Tibial artery (tissue), 4 donors: ENCODE measurements around the gene CAMK2B.

ENCODE experiments used
- DNase-seq, 2 donors: peaks; one replicate each; pipeline ENCODE4 v3.0.0-alpha.2; 2019
- H3K27ac ChIP-seq, 2 donors: fragments of 200-600 bp; sonication (generic) in 1 of 2; 1 replicate in 1 of 2; 2 replicates in 1 of 2; pipeline ENCODE4 v1.5.1; 2018 to 2019; ENCODE audit warnings: mild to moderate bottlenecking in 1 of 2
- H3K27me3 ChIP-seq, 2 donors: fragments of 200-600 bp; sonication (generic) in 1 of 2; one replicate each; pipeline versions ENCODE4 v1.5.1 to v1.6.0; 2016 to 2019
- H3K36me3 ChIP-seq, 3 donors: fragments of 200-600 bp; sonication (generic) in 2 of 3; one replicate each; pipeline ENCODE4 v1.5.1; 2016 to 2019; ENCODE audit warnings: mild to moderate bottlenecking in 2 of 3
- H3K4me1 ChIP-seq, 4 donors: fragments of 200-600 bp; sonication (generic) in 2 of 4; 1 replicate in 3 of 4; 2 replicates in 1 of 4; pipeline ENCODE4 v1.5.1; 2016 to 2019
- H3K4me3 ChIP-seq, 2 donors: fragments of 200-600 bp; sonication (generic) in 1 of 2; 1 replicate in 1 of 2; 2 replicates in 1 of 2; pipeline ENCODE4 v1.5.1; 2018 to 2019; ENCODE audit warnings: mild to moderate bottlenecking in 2 of 2
- H3K9me3 ChIP-seq, 3 donors: fragments of 200-600 bp; sonication (generic) in 1 of 3; one replicate each; pipeline ENCODE4 v1.5.1; 2016 to 2019
- intact Hi-C: fragments of 100-400 bp; cut with DNase I; formaldehyde crosslinking; loops from one replicate; pipeline ENCODE4 v1.15.0; 2023; ENCODE audit warnings: low total_unique reads
- TF ChIP-seq, protein P1 (sequence below), 2 experiments: fragments of 200-600 bp in 1 of 2; fragments of 450-650 bp in 1 of 2; IDR thresholded peaks; one replicate each; pipeline ENCODE4 v1.5.1; 2017 to 2019; ENCODE audit warnings: antibody characterized with exemption in 2 of 2, mild to moderate bottlenecking in 1 of 2, moderate library complexity in 1 of 2

Gene CAMK2B

GRCh38 chr7:44237696-44238095 lies 87.7 kb downstream of the CAMK2B start:
- no peak overlapping the region for H3K4me3 ChIP-seq
- peaks cover 0 to 7% (median 3%) of the 10 kb centered on the region in 4 donors for H3K4me1 ChIP-seq
- H3K27ac ChIP-seq = no peak overlapping the region
- H3K27me3 ChIP-seq = peaks cover 0 to 20% of the 10 kb centered on the region in 2 donors
- TF ChIP-seq, protein P1, sequence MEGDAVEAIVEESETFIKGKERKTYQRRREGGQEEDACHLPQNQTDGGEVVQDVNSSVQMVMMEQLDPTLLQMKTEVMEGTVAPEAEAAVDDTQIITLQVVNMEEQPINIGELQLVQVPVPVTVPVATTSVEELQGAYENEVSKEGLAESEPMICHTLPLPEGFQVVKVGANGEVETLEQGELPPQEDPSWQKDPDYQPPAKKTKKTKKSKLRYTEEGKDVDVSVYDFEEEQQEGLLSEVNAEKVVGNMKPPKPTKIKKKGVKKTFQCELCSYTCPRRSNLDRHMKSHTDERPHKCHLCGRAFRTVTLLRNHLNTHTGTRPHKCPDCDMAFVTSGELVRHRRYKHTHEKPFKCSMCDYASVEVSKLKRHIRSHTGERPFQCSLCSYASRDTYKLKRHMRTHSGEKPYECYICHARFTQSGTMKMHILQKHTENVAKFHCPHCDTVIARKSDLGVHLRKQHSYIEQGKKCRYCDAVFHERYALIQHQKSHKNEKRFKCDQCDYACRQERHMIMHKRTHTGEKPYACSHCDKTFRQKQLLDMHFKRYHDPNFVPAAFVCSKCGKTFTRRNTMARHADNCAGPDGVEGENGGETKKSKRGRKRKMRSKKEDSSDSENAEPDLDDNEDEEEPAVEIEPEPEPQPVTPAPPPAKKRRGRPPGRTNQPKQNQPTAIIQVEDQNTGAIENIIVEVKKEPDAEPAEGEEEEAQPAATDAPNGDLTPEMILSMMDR (IDR thresholded peaks at IDR 0.05) = no peak
- no peak for DNase-seq
- intact Hi-C loops = no loop called here
- H3K36me3 ChIP-seq = no peaks in the 10 kb centered on the region
- no peaks in the 10 kb centered on the region for H3K9me3 ChIP-seq

DNA sequence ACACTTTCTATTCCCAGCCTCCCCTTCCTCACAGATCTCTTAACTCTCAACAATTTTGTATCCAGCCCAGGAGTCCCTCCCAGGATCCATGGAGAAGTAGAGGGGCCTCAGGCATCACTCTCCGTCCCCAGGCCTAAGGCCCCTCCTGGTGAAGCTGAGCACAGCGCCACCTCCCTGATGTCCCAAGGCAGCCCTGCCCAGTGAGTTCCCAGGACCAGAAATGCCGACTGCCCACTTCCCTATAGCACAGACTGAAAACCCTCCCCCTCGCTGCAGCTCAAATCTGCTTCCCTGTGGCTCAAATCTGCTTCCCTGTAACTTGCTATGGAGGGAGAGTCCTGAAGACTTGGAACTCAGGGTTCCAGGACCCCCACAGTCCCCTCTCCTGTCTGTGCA lies 89.1 kb downstream of the CAMK2B start:
- H3K36me3 ChIP-seq = no peaks in the 10 kb centered on the region
- peak in 1 of 2 donors; percentile 27 for DNase-seq
- H3K4me1 ChIP-seq = peaks cover 0 to 5% (median 2%) of the 10 kb centered on the region in 4 donors
- TF ChIP-seq, protein P1 (IDR thresholded peaks at IDR 0.05) = no peak
- no peak overlapping the region for H3K27ac ChIP-seq
- intact Hi-C loops = no loop called here
- H3K27me3 ChIP-seq = peaks cover 0 to 16% of the 10 kb centered on the region in 2 donors
- no peaks in the 10 kb centered on the region for H3K9me3 ChIP-seq
- no peak overlapping the region for H3K4me3 ChIP-seq

- Histone ChIP-seq H3K4me3 (no peak overlapping the region), H3K9me3 (no peaks in the 10 kb centered on the region), H3K27ac (no peak overlapping the region), H3K27me3 (peaks cover 0 to 16% of the 10 kb centered on the region in 2 donors), H3K36me3 (no peaks in the 10 kb centered on the region), H3K4me1 (no peaks in the 10 kb centered on the region)
- intact Hi-C loops = no loop called here
- TF ChIP-seq, protein P1 (IDR thresholded peaks at IDR 0.05) = no peak
- DNase-seq = no peak
Measured at GRCh38 chr7:44235582-44236332, 89.6 kb downstream of the CAMK2B start.

DNA sequence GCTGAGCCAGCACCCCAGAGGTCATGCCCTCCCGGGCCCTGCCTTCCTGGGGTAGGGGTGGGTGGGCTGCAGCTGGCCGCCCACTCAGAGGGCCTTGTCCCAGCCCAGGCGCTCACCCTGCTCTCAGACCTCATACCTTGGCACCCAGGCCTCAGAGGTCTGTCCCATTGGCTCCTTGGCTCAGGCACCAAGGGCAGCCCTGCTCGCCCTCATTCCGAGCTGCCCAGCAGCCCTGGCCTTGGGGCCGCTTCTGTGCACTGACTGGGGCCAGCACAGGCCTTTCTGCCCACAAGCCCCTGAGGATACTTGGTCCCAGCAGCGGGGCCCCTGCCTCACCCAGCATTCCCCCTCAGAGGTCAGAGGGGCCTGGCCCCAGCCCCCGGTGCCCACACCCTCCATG lies 90.3 kb downstream of the CAMK2B start:
- Histone ChIP-seq H3K4me1 (no peaks in the 10 kb centered on the region), H3K4me3 (no peak overlapping the region), H3K36me3 (no peaks in the 10 kb centered on the region), H3K9me3 (no peaks in the 10 kb centered on the region), H3K27ac (no peak overlapping the region), H3K27me3 (peaks cover 0 to 11% of the 10 kb centered on the region in 2 donors)
- intact Hi-C loops = no loop called here
- TF ChIP-seq, protein P1 (IDR thresholded peaks at IDR 0.05) = no peak
- no peak for DNase-seq

DNA sequence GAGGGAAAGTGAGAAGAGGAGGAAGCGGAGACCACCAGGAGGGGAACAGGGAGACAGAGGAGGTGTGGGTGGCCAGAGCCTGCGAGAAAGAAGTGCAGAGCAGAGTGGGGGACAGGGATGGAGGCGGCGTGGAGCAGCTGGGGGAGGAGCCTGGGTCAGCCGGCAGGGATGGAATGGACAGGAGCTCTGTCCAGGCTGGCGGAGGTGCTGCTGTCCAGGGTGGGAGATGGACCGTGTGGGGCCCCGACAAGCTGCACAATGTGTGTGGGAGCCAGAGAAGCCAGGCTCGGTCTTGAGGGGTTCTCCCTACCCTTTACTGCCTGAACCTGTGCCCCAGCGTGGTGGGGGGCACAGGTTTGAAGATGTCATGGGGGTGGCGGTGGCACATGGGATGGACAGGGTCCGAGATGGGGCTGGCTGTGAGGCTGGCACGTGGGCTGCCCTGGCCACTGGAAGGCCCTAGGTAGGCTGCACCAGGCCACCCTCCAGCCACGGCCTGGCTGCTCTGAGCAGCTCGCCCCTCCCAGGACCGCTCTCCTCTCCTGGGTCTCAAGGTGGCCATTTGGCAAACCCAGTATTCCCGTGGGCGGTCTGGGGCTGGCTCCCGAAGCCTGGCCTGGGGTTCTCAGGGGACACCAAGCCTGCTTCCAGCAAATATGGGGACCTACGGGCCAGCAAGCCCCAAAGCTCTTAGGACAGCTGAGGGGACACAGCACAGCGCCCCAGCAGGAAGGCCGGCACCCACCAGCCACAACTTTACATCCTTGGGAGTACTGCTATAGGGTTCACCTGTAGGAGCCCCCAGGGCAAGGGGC lies 92.3 kb downstream of the CAMK2B start:
- peaks cover 0 to 6% of the 10 kb centered on the region in 2 donors for H3K27me3 ChIP-seq
- intact Hi-C loops = no loop called here
- H3K27ac ChIP-seq = no peak overlapping the region
- TF ChIP-seq, protein P1 (IDR thresholded peaks at IDR 0.05) = no peak
- no peaks in the 10 kb centered on the region for H3K9me3 ChIP-seq
- H3K36me3 ChIP-seq = no peaks in the 10 kb centered on the region
- no peak for DNase-seq
- no peak overlapping the region for H3K4me3 ChIP-seq
- no peaks in the 10 kb centered on the region for H3K4me1 ChIP-seq
